Tibial nerve (tissue), 4 donors: ENCODE data around the gene GLYATL1B.
"Not testable (repeated sequence)": the region's sequence is repeated elsewhere in the genome, so short reads cannot be mapped to it uniquely, and the experiment has no call there.

ENCODE experiments used
- EP300 ChIP-seq, 2 donors: sonication (generic); formaldehyde crosslinking; IDR thresholded peaks; one replicate each; pipeline ENCODE4 v1.6.1; 2017; ENCODE audit warnings: antibody characterized with exemption in 2 of 2, mild to moderate bottlenecking in 1 of 2
- POLR2A ChIP-seq, 2 donors: fragments of 450-650 bp; IDR thresholded peaks; one replicate each; pipeline ENCODE4 v1.6.1; 2017; ENCODE audit warnings: antibody characterized with exemption in 2 of 2, mild to moderate bottlenecking in 2 of 2, moderate library complexity in 2 of 2
- TF ChIP-seq, protein P1 (sequence below), 5 experiments: fragments of 200-600 bp in 3 of 5; fragments of 450-650 bp in 2 of 5; sonication (generic) in 3 of 5; IDR thresholded peaks; one replicate each; pipeline ENCODE4 v1.5.1; 2016 to 2019; ENCODE audit warnings: antibody characterized with exemption in 5 of 5, mild to moderate bottlenecking in 3 of 5, moderate library complexity in 2 of 5

DNA sequence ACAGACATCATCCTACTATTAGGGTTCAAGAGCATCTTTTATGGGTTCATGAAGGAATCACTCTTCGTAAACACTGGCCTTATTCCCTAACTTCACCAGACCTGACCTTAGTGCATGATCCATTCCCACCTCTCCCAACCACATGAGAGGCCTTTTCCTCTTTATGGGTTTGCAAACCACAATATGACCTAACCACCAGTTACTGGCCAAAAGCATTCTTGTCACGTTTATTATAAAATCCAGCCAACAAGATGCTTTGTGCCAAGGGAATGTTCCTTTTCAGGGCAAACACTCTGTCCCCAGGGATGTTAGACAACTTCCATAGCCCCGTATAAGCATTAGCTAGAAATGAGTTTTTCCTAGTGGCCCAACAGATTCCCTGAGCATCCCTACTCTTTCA is 26.0 kb upstream of the GLYATL1B start:
- TF ChIP-seq, protein P1, sequence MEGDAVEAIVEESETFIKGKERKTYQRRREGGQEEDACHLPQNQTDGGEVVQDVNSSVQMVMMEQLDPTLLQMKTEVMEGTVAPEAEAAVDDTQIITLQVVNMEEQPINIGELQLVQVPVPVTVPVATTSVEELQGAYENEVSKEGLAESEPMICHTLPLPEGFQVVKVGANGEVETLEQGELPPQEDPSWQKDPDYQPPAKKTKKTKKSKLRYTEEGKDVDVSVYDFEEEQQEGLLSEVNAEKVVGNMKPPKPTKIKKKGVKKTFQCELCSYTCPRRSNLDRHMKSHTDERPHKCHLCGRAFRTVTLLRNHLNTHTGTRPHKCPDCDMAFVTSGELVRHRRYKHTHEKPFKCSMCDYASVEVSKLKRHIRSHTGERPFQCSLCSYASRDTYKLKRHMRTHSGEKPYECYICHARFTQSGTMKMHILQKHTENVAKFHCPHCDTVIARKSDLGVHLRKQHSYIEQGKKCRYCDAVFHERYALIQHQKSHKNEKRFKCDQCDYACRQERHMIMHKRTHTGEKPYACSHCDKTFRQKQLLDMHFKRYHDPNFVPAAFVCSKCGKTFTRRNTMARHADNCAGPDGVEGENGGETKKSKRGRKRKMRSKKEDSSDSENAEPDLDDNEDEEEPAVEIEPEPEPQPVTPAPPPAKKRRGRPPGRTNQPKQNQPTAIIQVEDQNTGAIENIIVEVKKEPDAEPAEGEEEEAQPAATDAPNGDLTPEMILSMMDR (IDR thresholded peaks at IDR 0.05), result not testable (repeated sequence)
- not testable (repeated sequence) for TF ChIP-seq POLR2A, EP300 (IDR thresholded peaks at IDR 0.05)
